Neural progenitor cell (in vitro differentiated cells): ENCODE results near the gene PPP4R3B. TPM values are rescaled to one million over a fixed set of nuclear protein-coding genes. Genes with fewer than 3 reads are reported as not detected.

Experiments used
- DNase-seq: peaks from one replicate; pipeline ENCODE4 v3.0.0-alpha.2; 2016; ENCODE audit warnings: low spot score
- H2AFZ ChIP-seq: fragments of 200-600 bp; sonication (generic); replicated peaks from 2 replicates; pipeline ENCODE4 v1.6.1; 2016; ENCODE audit warnings: antibody characterized with exemption
- H3F3A ChIP-seq: fragments of 200-600 bp; sonication (generic); 2 replicates; pipeline ENCODE4 v1.6.1; 2016; ENCODE audit warnings: antibody characterized with exemption, low read depth
- H3K27ac ChIP-seq: fragments of 200-600 bp; sonication (generic); 2 replicates; pipeline ENCODE4 v1.5.1; 2016; ENCODE audit warnings: mild to moderate bottlenecking
- H3K27me3 ChIP-seq: fragments of 200-600 bp; sonication (generic); 2 replicates; pipeline ENCODE4 v1.6.1; 2016; ENCODE audit warnings: mild to moderate bottlenecking, moderate library complexity
- H3K36me3 ChIP-seq: fragments of 200-600 bp; sonication (generic); 2 replicates; pipeline ENCODE4 v1.5.1; 2016
- H3K4me1 ChIP-seq: fragments of 200-600 bp; sonication (generic); 2 replicates; pipeline ENCODE4 v1.6.1; 2016; ENCODE audit warnings: mixed run types
- H3K4me2 ChIP-seq: fragments of 200-600 bp; sonication (generic); 2 replicates; pipeline ENCODE4 v1.6.1; 2016
- H3K4me3 ChIP-seq: fragments of 200-600 bp; sonication (generic); 2 replicates; pipeline ENCODE4 v1.5.1; 2016
- H3K79me2 ChIP-seq: fragments of 200-600 bp; sonication (generic); 2 replicates; pipeline ENCODE4 v1.6.1; 2016; ENCODE audit warnings: low read depth
- H3K9ac ChIP-seq: fragments of 200-600 bp; sonication (generic); 2 replicates; pipeline ENCODE4 v1.6.1; 2016
- H3K9me3 ChIP-seq: fragments of 200-600 bp; sonication (generic); 2 replicates; pipeline ENCODE4 v1.5.1; 2016; ENCODE audit warnings: low read depth
- H4K20me1 ChIP-seq: fragments of 200-600 bp; sonication (generic); 2 replicates; pipeline ENCODE4 v1.6.1; 2016; ENCODE audit warnings: low read depth
- H3K27ac Mint-ChIP-seq: 3 replicates; pipeline ENCODE4 v1.8.0; 2021; ENCODE audit warnings: mixed read lengths
- H3K27me3 Mint-ChIP-seq: 2 replicates; pipeline ENCODE4 v1.8.0; 2022; ENCODE audit warnings: low read depth, mild to moderate bottlenecking, inconsistent platforms, moderate library complexity, mixed read lengths; ENCODE audit not compliant: insufficient read depth
- H3K36me3 Mint-ChIP-seq: 3 replicates; pipeline ENCODE4 v1.8.0; 2021; ENCODE audit warnings: mixed read lengths
- H3K4me1 Mint-ChIP-seq: 3 replicates; pipeline ENCODE4 v1.8.0; 2021; ENCODE audit warnings: mixed read lengths
- H3K4me3 Mint-ChIP-seq: 3 replicates; pipeline ENCODE4 v1.8.0; 2021; ENCODE audit warnings: mild to moderate bottlenecking, moderate library complexity, mixed read lengths
- H3K9me3 Mint-ChIP-seq: 3 replicates; pipeline ENCODE4 v1.8.0; 2020; ENCODE audit warnings: mixed read lengths
- CTCF ChIP-seq: fragments of 200-600 bp; sonication (generic); IDR thresholded peaks from 2 replicates; pipeline ENCODE4 v1.5.1; 2017; ENCODE audit warnings: antibody characterized with exemption, mild to moderate bottlenecking
- EZH2 ChIP-seq: fragments of 200-600 bp; sonication (generic); IDR thresholded peaks from 2 replicates; pipeline ENCODE4 v1.6.1; 2017; ENCODE audit warnings: antibody characterized with exemption, mild to moderate bottlenecking, moderate library complexity
- EZH2phosphoT487 ChIP-seq: fragments of 200-600 bp; sonication (generic); IDR thresholded peaks from 2 replicates; pipeline ENCODE4 v1.6.1; 2017; ENCODE audit warnings: antibody characterized with exemption
- total RNA-seq: library from RNA; depleted of rRNA; stranded (reverse); fragments of >200 nt; gene quantifications from 2 replicates; pipeline ENCODE4 v1.2.3, GENCODE V29; 2015; ENCODE audit warnings: low replicate concordance

The PPP4R3B gene
- total RNA-seq, 1 donor from 2014 or later: 71.2 TPM

- no peak overlapping the region for H3K27ac ChIP-seq
- no peaks in the 10 kb centered on the region for H4K20me1 ChIP-seq
- H3K9me3 ChIP-seq: no peaks in the 10 kb centered on the region
- no peaks in the 10 kb centered on the region for H3F3A ChIP-seq
- Mint-ChIP-seq H3K9me3 (no peaks in the 10 kb centered on the region), H3K4me1 (no peaks in the 10 kb centered on the region), H3K4me3 (no peak overlapping the region), H3K36me3 (peaks cover 11% of the 10 kb centered on the region), H3K27ac (no peak overlapping the region), H3K27me3 (no peaks in the 10 kb centered on the region)
- H3K4me3 ChIP-seq: no peak overlapping the region
- H3K27me3 ChIP-seq: no peaks in the 10 kb centered on the region
- no peak for DNase-seq
- no peaks in the 10 kb centered on the region for H3K36me3 ChIP-seq
- H3K9ac ChIP-seq: no peak overlapping the region
- no peak overlapping the region for H3K4me2 ChIP-seq
- no peaks in the 10 kb centered on the region for H3K79me2 ChIP-seq
- no peak for TF ChIP-seq CTCF
- TF ChIP-seq EZH2phosphoT487: no peak
- no peak for TF ChIP-seq EZH2
- no peak overlapping the region for H2AFZ ChIP-seq
- H3K4me1 ChIP-seq: no peaks in the 10 kb centered on the region
Observed at GRCh38 chr2:55547001-55547400, 70.4 kb downstream of the PPP4R3B start.

GRCh38 chr2:55530539-55531081 lies 86.8 kb downstream of the PPP4R3B start:
- no peak overlapping the region for H2AFZ ChIP-seq
- Mint-ChIP-seq H3K27ac (no peak overlapping the region), H3K4me3 (no peak overlapping the region), H3K27me3 (peaks cover 4% of the 10 kb centered on the region), H3K36me3 (peaks cover 31% of the 10 kb centered on the region), H3K4me1 (no peaks in the 10 kb centered on the region), H3K9me3 (no peaks in the 10 kb centered on the region)
- no peaks in the 10 kb centered on the region for H3K9me3 ChIP-seq
- no peaks in the 10 kb centered on the region for H3K79me2 ChIP-seq
- no peaks in the 10 kb centered on the region for H4K20me1 ChIP-seq
- no peaks in the 10 kb centered on the region for H3K27me3 ChIP-seq
- H3F3A ChIP-seq: no peaks in the 10 kb centered on the region
- H3K36me3 ChIP-seq: no peaks in the 10 kb centered on the region
- DNase-seq: no peak
- TF ChIP-seq EZH2 (no peak), CTCF (no peak), EZH2phosphoT487 (no peak)
- H3K27ac ChIP-seq: no peak overlapping the region
- no peak overlapping the region for H3K4me3 ChIP-seq
- no peak overlapping the region for H3K9ac ChIP-seq
- H3K4me2 ChIP-seq: no peak overlapping the region
- H3K4me1 ChIP-seq: no peaks in the 10 kb centered on the region

- Histone ChIP-seq H3K4me1 (no peaks in the 10 kb centered on the region), H3K4me3 (no peak overlapping the region), H3K36me3 (peaks cover 8% of the 10 kb centered on the region), H3K4me2 (no peak overlapping the region), H3K9me3 (no peaks in the 10 kb centered on the region), H3F3A (no peaks in the 10 kb centered on the region), H3K79me2 (peaks cover 3% of the 10 kb centered on the region), H4K20me1 (no peaks in the 10 kb centered on the region), H3K27me3 (no peaks in the 10 kb centered on the region), H2AFZ (no peak overlapping the region), H3K27ac (no peak overlapping the region), H3K9ac (no peak overlapping the region)
- no peak for DNase-seq
- peaks cover 25% of the 10 kb centered on the region for H3K36me3 Mint-ChIP-seq
- H3K9me3 Mint-ChIP-seq: no peaks in the 10 kb centered on the region
- peaks cover 2% of the 10 kb centered on the region for H3K4me1 Mint-ChIP-seq
- TF ChIP-seq EZH2phosphoT487 (no peak), CTCF (no peak), EZH2 (no peak)
- H3K27ac Mint-ChIP-seq: no peak overlapping the region
- H3K27me3 Mint-ChIP-seq: peaks cover 2% of the 10 kb centered on the region
- H3K4me3 Mint-ChIP-seq: no peak overlapping the region
Observed at GRCh38 chr2:55526174-55526573, 91.2 kb downstream of the PPP4R3B start.
